Naive thymus-derived CD4-positive, alpha-beta T cell (primary cell): ENCODE measurements around the gene AOAH. TPM values are rescaled to one million over a fixed set of nuclear protein-coding genes. Genes with fewer than 3 reads are reported as not detected.
A peak's percentile ranks its signal among the peaks of the same experiment; 100 is the strongest.
"Not testable (repeated sequence)": the region's sequence is repeated elsewhere in the genome, so short reads cannot be mapped to it uniquely, and the experiment has no call there.

ENCODE experiments used
- ATAC-seq: fragments of 150-1000 bp; cut with Tn5 transposase; 2 replicates; pipeline ENCODE4 v1.10.0; 2021; ENCODE audit warnings: mild to moderate bottlenecking, moderate library complexity
- CTCF ChIA-PET: fragments of 350-600 bp; sonication (Branson Sonifier 250); formaldehyde crosslinking; loops from one replicate; lab custom pipeline; 2021; ENCODE audit warnings: antibody characterized with exemption; lab: Charles Lee
- POLR2A ChIA-PET: fragments of 350-600 bp; sonication (Branson Sonifier 250); formaldehyde crosslinking; loops from one replicate; lab custom pipeline; 2021; ENCODE audit warnings: antibody characterized with exemption, inconsistent platforms; lab: Charles Lee
- DNase-seq, 9 donors: peaks; one replicate each; pipeline versions ENCODE4 v3.0.0 to v3.0.0-alpha.2; 2020 to 2022; ENCODE audit warnings: mixed read lengths in 1 of 9
- H3K27ac ChIP-seq: one replicate; pipeline ENCODE4 v1.7.0; 2013; ENCODE audit warnings: mild to moderate bottlenecking, low read depth, low read length, moderate library complexity
- H3K27me3 ChIP-seq, 2 donors: one replicate each; pipeline ENCODE4 v1.7.0; 2013; ENCODE audit warnings: low read length in 2 of 2, mild to moderate bottlenecking in 2 of 2, moderate library complexity in 2 of 2; ENCODE audit not compliant: control insufficient read depth in 2 of 2, insufficient read depth in 2 of 2
- H3K36me3 ChIP-seq, 3 experiments: 1 replicate in 2 of 3; 2 replicates in 1 of 3; pipeline ENCODE4 v1.7.0; 2013; ENCODE audit warnings: low read length in 3 of 3, mild to moderate bottlenecking in 3 of 3, moderate library complexity in 1 of 3; ENCODE audit not compliant: insufficient read depth in 3 of 3, control insufficient read depth in 2 of 3
- H3K4me1 ChIP-seq, 2 donors: one replicate each; pipeline ENCODE4 v1.7.0; 2013; ENCODE audit warnings: low read length in 2 of 2, mild to moderate bottlenecking in 2 of 2, moderate library complexity in 1 of 2; ENCODE audit not compliant: control insufficient read depth in 2 of 2, insufficient read depth in 2 of 2
- H3K4me3 ChIP-seq: 2 replicates; pipeline ENCODE4 v1.7.0; 2013; ENCODE audit warnings: mild to moderate bottlenecking, low read length
- H3K9me3 ChIP-seq, 3 experiments: 1 replicate in 2 of 3; 2 replicates in 1 of 3; pipeline ENCODE4 v1.7.0; 2013; ENCODE audit warnings: low read length in 3 of 3; ENCODE audit not compliant: control insufficient read depth in 2 of 3
- H3K27ac Mint-ChIP-seq, 9 donors: one replicate each; pipeline ENCODE4 v1.8.0; 2020 to 2022; ENCODE audit warnings: mixed read lengths in 9 of 9, mild to moderate bottlenecking in 8 of 9, moderate library complexity in 5 of 9, inconsistent platforms in 2 of 9
- H3K27me3 Mint-ChIP-seq, 5 donors: one replicate each; pipeline ENCODE4 v1.8.0; 2021 to 2022; ENCODE audit warnings: mixed read lengths in 5 of 5, mild to moderate bottlenecking in 1 of 5
- H3K36me3 Mint-ChIP-seq, 5 donors: one replicate each; pipeline ENCODE4 v1.8.0; 2020 to 2022; ENCODE audit warnings: mixed read lengths in 5 of 5, mild to moderate bottlenecking in 3 of 5, inconsistent platforms in 1 of 5
- H3K4me1 Mint-ChIP-seq, 7 donors: one replicate each; pipeline ENCODE4 v1.8.0; 2020 to 2022; ENCODE audit warnings: mixed read lengths in 7 of 7, mild to moderate bottlenecking in 3 of 7, inconsistent platforms in 1 of 7
- H3K4me3 Mint-ChIP-seq, 10 donors: one replicate each; pipeline ENCODE4 v1.8.0; 2020 to 2022; ENCODE audit warnings: mild to moderate bottlenecking in 10 of 10, mixed read lengths in 10 of 10, moderate library complexity in 6 of 10, inconsistent platforms in 2 of 10
- H3K9me3 Mint-ChIP-seq, 11 donors: one replicate each; pipeline ENCODE4 v1.8.0; 2020 to 2022; ENCODE audit warnings: mixed read lengths in 11 of 11, mild to moderate bottlenecking in 4 of 11, inconsistent platforms in 1 of 11, moderate library complexity in 1 of 11
- intact Hi-C, 2 donors: fragments of 100-400 bp; cut with micrococcal nuclease; formaldehyde crosslinking; loops; one replicate each; pipeline ENCODE4 v1.15.1; 2023
- polyA plus RNA-seq, 2 donors: library from polyadenylated mRNA; unstranded; fragments of 300-500 nt; fragmentation: Illumina TruSeq; gene quantifications; one replicate each; pipeline ENCODE4 v1.2.3, GENCODE V29; 2021
- total RNA-seq, 6 experiments: library from RNA in 5 of 6; stranded (reverse) in 5 of 6; gene quantifications; 1 replicate in 5 of 6; 2 replicates in 1 of 6; pipeline ENCODE4 v1.2.3 and lab custom pipeline; 2021 to 2026

The AOAH gene
- total and polyA plus RNA-seq, 7 experiments from 2014 or later: 6.3 to 127 (median 15.5) TPM

- no peaks in the 10 kb centered on the region for H3K27me3 Mint-ChIP-seq
- no peak for ATAC-seq
- peaks cover 0 to 4% (median 2%) of the 10 kb centered on the region in 11 donors for H3K9me3 Mint-ChIP-seq
- H3K4me3 ChIP-seq: no peak overlapping the region
- intact Hi-C loops: no loop called here
- no peaks in the 10 kb centered on the region for H3K36me3 Mint-ChIP-seq
- H3K4me3 Mint-ChIP-seq: no peak overlapping the region
- no peaks in the 10 kb centered on the region for H3K4me1 ChIP-seq
- ChIA-PET CTCF (no interaction called here), POLR2A (no interaction called here)
- H3K27me3 ChIP-seq: no peaks in the 10 kb centered on the region
- no peak for DNase-seq
- peak overlapping the region in 1 of 9 donors; percentile 8 for H3K27ac Mint-ChIP-seq
- no peaks in the 10 kb centered on the region for H3K9me3 ChIP-seq
- no peak overlapping the region for H3K27ac ChIP-seq
- no peaks in the 10 kb centered on the region for H3K36me3 ChIP-seq
- peaks cover 0 to 2% (median 0%) of the 10 kb centered on the region in 7 donors for H3K4me1 Mint-ChIP-seq
These were observed 218.0 kb downstream of the AOAH start for GRCh38 chr7:36506130-36506798.

GRCh38 chr7:36504617-36505016 lies 219.7 kb downstream of the AOAH start:
- H3K36me3 Mint-ChIP-seq, intact Hi-C loops, H3K4me3 ChIP-seq, H3K9me3 ChIP-seq, H3K4me1 ChIP-seq, H3K4me1 Mint-ChIP-seq, CTCF ChIA-PET, H3K27ac ChIP-seq, ATAC-seq, H3K27ac Mint-ChIP-seq, H3K4me3 Mint-ChIP-seq, H3K36me3 ChIP-seq, H3K9me3 Mint-ChIP-seq, H3K27me3 ChIP-seq, H3K27me3 Mint-ChIP-seq, DNase-seq: not testable (repeated sequence)
- POLR2A ChIA-PET: interaction anchor here (0.5 kb wide), 1 partner anchor 131 kb away, joined by 4 read pairs; no protein-coding TSS in a partner anchor

- CTCF ChIA-PET, POLR2A ChIA-PET, DNase-seq, H3K36me3 Mint-ChIP-seq, ATAC-seq, H3K4me3 ChIP-seq, H3K27me3 Mint-ChIP-seq, H3K9me3 ChIP-seq, H3K9me3 Mint-ChIP-seq, H3K27me3 ChIP-seq, H3K27ac ChIP-seq, H3K4me3 Mint-ChIP-seq, H3K4me1 Mint-ChIP-seq, H3K4me1 ChIP-seq, intact Hi-C loops, H3K36me3 ChIP-seq: not testable (repeated sequence)
- H3K27ac Mint-ChIP-seq: peak overlapping the region in 1 of 9 donors; percentile 46
These were observed 220.1 kb downstream of the AOAH start for GRCh38 chr7:36504216-36504615.

GRCh38 chr7:36497775-36498174 lies 226.5 kb downstream of the AOAH start:
- no peaks in the 10 kb centered on the region for H3K36me3 ChIP-seq
- intact Hi-C loops: no loop called here
- no peak overlapping the region for H3K27ac ChIP-seq
- Mint-ChIP-seq H3K9me3 (no peaks in the 10 kb centered on the region), H3K27me3 (peaks cover 0 to 15% (median 4%) of the 10 kb centered on the region in 5 donors), H3K36me3 (no peaks in the 10 kb centered on the region), H3K4me1 (no peaks in the 10 kb centered on the region), H3K4me3 (no peak overlapping the region), H3K27ac (no peak overlapping the region)
- no peaks in the 10 kb centered on the region for H3K9me3 ChIP-seq
- no peak for ATAC-seq
- POLR2A ChIA-PET: no interaction called here
- DNase-seq: no peak
- H3K27me3 ChIP-seq: no peaks in the 10 kb centered on the region
- H3K4me1 ChIP-seq: no peaks in the 10 kb centered on the region
- CTCF ChIA-PET: no interaction called here
- H3K4me3 ChIP-seq: no peak overlapping the region

GRCh38 chr7:36497176-36497575 lies 227.1 kb downstream of the AOAH start:
- H3K27ac ChIP-seq, H3K9me3 ChIP-seq, H3K4me3 Mint-ChIP-seq, H3K36me3 ChIP-seq, H3K4me3 ChIP-seq, H3K27me3 ChIP-seq, H3K4me1 Mint-ChIP-seq, H3K4me1 ChIP-seq, CTCF ChIA-PET, H3K36me3 Mint-ChIP-seq, H3K9me3 Mint-ChIP-seq, POLR2A ChIA-PET, H3K27ac Mint-ChIP-seq, ATAC-seq, DNase-seq, intact Hi-C loops: not testable (repeated sequence)
- peaks cover 0 to 15% (median 4%) of the 10 kb centered on the region in 5 donors for H3K27me3 Mint-ChIP-seq

GRCh38 chr7:36496576-36496975 lies 227.7 kb downstream of the AOAH start:
- no peaks in the 10 kb centered on the region for H3K9me3 Mint-ChIP-seq
- intact Hi-C loops: no loop called here
- Histone ChIP-seq H3K4me3 (no peak overlapping the region), H3K4me1 (no peaks in the 10 kb centered on the region), H3K27ac (no peak overlapping the region), H3K27me3 (no peaks in the 10 kb centered on the region), H3K9me3 (no peaks in the 10 kb centered on the region), H3K36me3 (no peaks in the 10 kb centered on the region)
- no peak overlapping the region for H3K4me3 Mint-ChIP-seq
- peaks cover 0 to 19% (median 4%) of the 10 kb centered on the region in 5 donors for H3K27me3 Mint-ChIP-seq
- ChIA-PET POLR2A (no interaction called here), CTCF (no interaction called here)
- no peaks in the 10 kb centered on the region for H3K36me3 Mint-ChIP-seq
- peak overlapping the region in 1 of 9 donors; percentile 60 for H3K27ac Mint-ChIP-seq
- no peaks in the 10 kb centered on the region for H3K4me1 Mint-ChIP-seq
- DNase-seq: no peak
- ATAC-seq: no peak

- ATAC-seq (no peak), DNase-seq (no peak)
- Histone ChIP-seq H3K4me1 (no peaks in the 10 kb centered on the region), H3K36me3 (no peaks in the 10 kb centered on the region), H3K4me3 (no peak overlapping the region), H3K9me3 (no peaks in the 10 kb centered on the region), H3K27me3 (no peaks in the 10 kb centered on the region), H3K27ac (no peak overlapping the region)
- ChIA-PET POLR2A (interaction anchor here (0.8 to 2.4 kb wide), 2 partner anchors 180 to 318 kb away, joined by 3 to 10 read pairs; no protein-coding TSS in a partner anchor), CTCF (interaction anchor here (2.5 to 6.1 kb wide), 2 partner anchors 178 to 691 kb away, joined by 17 to 113 read pairs; no protein-coding TSS in a partner anchor)
- no peak overlapping the region for H3K4me3 Mint-ChIP-seq
- peaks cover 0 to 36% (median 0%) of the 10 kb centered on the region in 5 donors for H3K27me3 Mint-ChIP-seq
- peaks cover 0 to 2% (median 0%) of the 10 kb centered on the region in 11 donors for H3K9me3 Mint-ChIP-seq
- H3K27ac Mint-ChIP-seq: no peak overlapping the region
- peaks cover 0 to 1% (median 0%) of the 10 kb centered on the region in 5 donors for H3K36me3 Mint-ChIP-seq
- intact Hi-C loops: no loop called here
- H3K4me1 Mint-ChIP-seq: peaks cover 0 to 4% (median 3%) of the 10 kb centered on the region in 7 donors
These were observed 233.0 kb downstream of the AOAH start for GRCh38 chr7:36491317-36491716.
